WTC11 (cell line): ENCODE results near the gene MACROD2. TPM values are rescaled to one million over a fixed set of nuclear protein-coding genes. Genes with fewer than 3 reads are reported as not detected.

Source experiments
- ATAC-seq: fragments of 200-7000 bp; cut with Tn5 transposase; 2 replicates; pipeline ENCODE4 v1.10.0; 2021; ENCODE audit warnings: mild to moderate bottlenecking, moderate library complexity
- CTCF ChIA-PET: fragments of 300-600 bp; sonication (Branson Sonifier 250); formaldehyde crosslinking; loops from one replicate; lab custom pipeline; 2021; ENCODE audit warnings: antibody characterized with exemption; lab: Charles Lee
- POLR2A ChIA-PET: fragments of 350-600 bp; sonication (Branson Sonifier 250); formaldehyde crosslinking; loops from one replicate; lab custom pipeline; 2021; ENCODE audit warnings: antibody characterized with exemption; lab: Charles Lee
- DNase-seq: peaks from one replicate; pipeline ENCODE4 v3.0.0; 2021; ENCODE audit warnings: low spot score
- H3K27ac Mint-ChIP-seq: 2 replicates; pipeline ENCODE4 v1.8.0; 2021; ENCODE audit warnings: mixed read lengths
- H3K27me3 Mint-ChIP-seq: 2 replicates; pipeline ENCODE4 v1.8.0; 2021; ENCODE audit warnings: low read depth, mild to moderate bottlenecking, moderate library complexity, mixed read lengths
- H3K36me3 Mint-ChIP-seq: 2 replicates; pipeline ENCODE4 v1.8.0; 2021; ENCODE audit warnings: mixed read lengths
- H3K4me1 Mint-ChIP-seq: 2 replicates; pipeline ENCODE4 v1.8.0; 2022; ENCODE audit warnings: mixed read lengths
- H3K4me3 Mint-ChIP-seq: 2 replicates; pipeline ENCODE4 v1.8.0; 2021; ENCODE audit warnings: mild to moderate bottlenecking, moderate library complexity, mixed read lengths
- H3K9me3 Mint-ChIP-seq: 2 replicates; pipeline ENCODE4 v1.8.0; 2021; ENCODE audit warnings: mixed read lengths
- ATF3 ChIP-seq: sonication (generic); formaldehyde crosslinking; conservative IDR thresholded peaks from 2 replicates; pipeline ENCODE4 v1.8.1; 2022; ENCODE audit warnings: mild to moderate bottlenecking, missing genetic modification reagents
- E2F4 ChIP-seq: sonication (generic); formaldehyde crosslinking; IDR thresholded peaks from 2 replicates; pipeline ENCODE4 v1.8.1; 2022; ENCODE audit warnings: low read depth, mild to moderate bottlenecking, moderate library complexity, missing genetic modification reagents, borderline replicate concordance
- E2F5 ChIP-seq: sonication (generic); formaldehyde crosslinking; IDR thresholded peaks from 2 replicates; pipeline ENCODE4 v1.8.1; 2022; ENCODE audit warnings: mild to moderate bottlenecking, moderate library complexity, missing genetic modification reagents
- EMX1 ChIP-seq: fragments of 250-450 bp; sonication (Bioruptor Pico); IDR thresholded peaks from 2 replicates; pipeline ENCODE4 v1.8.0; 2021; ENCODE audit warnings: mild to moderate bottlenecking
- ETV6 ChIP-seq: sonication (generic); formaldehyde crosslinking; IDR thresholded peaks from 2 replicates; pipeline ENCODE4 v1.8.1; 2022; ENCODE audit warnings: mild to moderate bottlenecking, missing genetic modification reagents
- FOXK1 ChIP-seq: sonication (generic); formaldehyde crosslinking; IDR thresholded peaks from 2 replicates; pipeline ENCODE4 v1.8.0; 2022; ENCODE audit warnings: mild to moderate bottlenecking, moderate library complexity, missing genetic modification reagents
- GRHL2 ChIP-seq: fragments of 250-450 bp; sonication (Bioruptor Pico); IDR thresholded peaks from 2 replicates; pipeline ENCODE4 v1.8.0; 2022; ENCODE audit warnings: mild to moderate bottlenecking, moderate library complexity; ENCODE audit not compliant: insufficient replicate concordance, severe bottlenecking
- HMGA2 ChIP-seq: fragments of 250-450 bp; sonication (Bioruptor Pico); IDR thresholded peaks from 2 replicates; pipeline ENCODE4 v1.4.0; 2021; ENCODE audit warnings: mild to moderate bottlenecking, moderate library complexity
- IRF2 ChIP-seq: sonication (generic); formaldehyde crosslinking; IDR thresholded peaks from 2 replicates; pipeline ENCODE4 v1.8.0; 2022; ENCODE audit warnings: low read depth, missing genetic modification reagents, borderline replicate concordance
- JAZF1 ChIP-seq: fragments of 250-450 bp; sonication (Bioruptor Pico); IDR thresholded peaks from 2 replicates; pipeline ENCODE4 v1.9.0; 2021; ENCODE audit warnings: moderate library complexity, mild to moderate bottlenecking, inconsistent platforms
- KAT7 ChIP-seq: sonication (generic); formaldehyde crosslinking; IDR thresholded peaks from 2 replicates; pipeline ENCODE4 v1.8.1; 2023; ENCODE audit warnings: missing genetic modification reagents, mild to moderate bottlenecking, borderline replicate concordance
- MXD4 ChIP-seq: fragments of 250-450 bp; sonication (Bioruptor Pico); IDR thresholded peaks from 2 replicates; pipeline ENCODE4 v1.8.0; 2021; ENCODE audit warnings: mild to moderate bottlenecking, moderate library complexity, borderline replicate concordance
- NR1H2 ChIP-seq: sonication (generic); formaldehyde crosslinking; IDR thresholded peaks from 2 replicates; pipeline ENCODE4 v1.9.0; 2021; ENCODE audit warnings: mild to moderate bottlenecking, moderate library complexity, missing genetic modification reagents
- NR3C1 ChIP-seq: sonication (generic); formaldehyde crosslinking; conservative IDR thresholded peaks from 2 replicates; pipeline ENCODE4 v1.8.1; 2023; ENCODE audit warnings: low read depth, mild to moderate bottlenecking, missing genetic modification reagents
- OVOL2 ChIP-seq: fragments of 250-450 bp; sonication (Bioruptor Pico); IDR thresholded peaks from 2 replicates; pipeline ENCODE4 v1.9.0; 2021; ENCODE audit warnings: mild to moderate bottlenecking, borderline replicate concordance
- PRRX2 ChIP-seq: fragments of 250-450 bp; sonication (Bioruptor Pico); IDR thresholded peaks from 2 replicates; pipeline ENCODE4 v1.8.0; 2021; ENCODE audit warnings: mild to moderate bottlenecking
- SMAD3 ChIP-seq: sonication (generic); formaldehyde crosslinking; IDR thresholded peaks from 2 replicates; pipeline ENCODE4 v1.8.0; 2022; ENCODE audit warnings: missing genetic modification reagents, mild to moderate bottlenecking, borderline replicate concordance
- SMAD4 ChIP-seq: sonication (generic); formaldehyde crosslinking; IDR thresholded peaks from 2 replicates; pipeline ENCODE4 v1.8.0; 2022; ENCODE audit warnings: mild to moderate bottlenecking, missing genetic modification reagents
- TEAD4 ChIP-seq: sonication (generic); formaldehyde crosslinking; IDR thresholded peaks from 2 replicates; pipeline ENCODE4 v1.8.0; 2022; ENCODE audit warnings: mild to moderate bottlenecking, missing genetic modification reagents
- TP53 ChIP-seq: sonication (generic); formaldehyde crosslinking; IDR thresholded peaks from 2 replicates; pipeline ENCODE4 v1.8.1; 2023; ENCODE audit warnings: mild to moderate bottlenecking, missing genetic modification reagents
- USF1 ChIP-seq: sonication (generic); formaldehyde crosslinking; IDR thresholded peaks from 2 replicates; pipeline ENCODE4 v1.8.0; 2022; ENCODE audit warnings: mild to moderate bottlenecking, missing genetic modification reagents
- ZBTB21 ChIP-seq: sonication (generic); formaldehyde crosslinking; IDR thresholded peaks from 2 replicates; pipeline ENCODE4 v1.8.1; 2023; ENCODE audit warnings: mild to moderate bottlenecking, missing genetic modification reagents, borderline replicate concordance
- ZNF219 ChIP-seq: sonication (generic); formaldehyde crosslinking; IDR thresholded peaks from 2 replicates; pipeline ENCODE4 v1.8.0; 2023; ENCODE audit warnings: missing genetic modification reagents, mild to moderate bottlenecking, borderline replicate concordance
- ZNF263 ChIP-seq: sonication (generic); formaldehyde crosslinking; IDR thresholded peaks from 2 replicates; pipeline ENCODE4 v1.8.1; 2022; ENCODE audit warnings: low read depth, mild to moderate bottlenecking, moderate library complexity, missing genetic modification reagents
- ZNF396 ChIP-seq: fragments of 250-450 bp; sonication (Bioruptor Pico); IDR thresholded peaks from 2 replicates; pipeline ENCODE4 v1.8.0; 2021; ENCODE audit warnings: mild to moderate bottlenecking, moderate library complexity, borderline replicate concordance
- ZNF416 ChIP-seq: fragments of 250-450 bp; sonication (Bioruptor Pico); IDR thresholded peaks from 2 replicates; pipeline ENCODE4 v1.9.0; 2021; ENCODE audit warnings: mild to moderate bottlenecking, inconsistent platforms
- ZNF671 ChIP-seq: fragments of 250-450 bp; sonication (Bioruptor Pico); IDR thresholded peaks from 2 replicates; pipeline ENCODE4 v1.8.0; 2021; ENCODE audit warnings: mild to moderate bottlenecking
- ZSCAN18 ChIP-seq: fragments of 250-450 bp; sonication (Bioruptor Pico); IDR thresholded peaks from 2 replicates; pipeline ENCODE4 v2.1.2; 2022; ENCODE audit warnings: mild to moderate bottlenecking, moderate library complexity
- total RNA-seq: library from RNA; stranded (reverse); gene quantifications from 3 replicates; pipeline ENCODE4 v1.2.3, GENCODE V29; 2021

Gene MACROD2
- total RNA-seq, 1 experiment from 2014 or later = 4.1 TPM

- ChIA-PET CTCF (no interaction called here), POLR2A (interaction anchor here (0.6 kb wide), 1 partner anchor 160 kb away, joined by 3 read pairs; no protein-coding TSS in a partner anchor)
- ATAC-seq = no peak
- peaks cover 8% of the 10 kb centered on the region for H3K4me1 Mint-ChIP-seq
- TF ChIP-seq ZBTB21 = no peak
- TF ChIP-seq, all 79 proteins: peak for 0
- no peak for DNase-seq
- Mint-ChIP-seq H3K36me3 (no peaks in the 10 kb centered on the region), H3K4me3 (no peak overlapping the region), H3K9me3 (no peaks in the 10 kb centered on the region), H3K27me3 (no peaks in the 10 kb centered on the region), H3K27ac (no peak overlapping the region; the same call in 1 of the 2 replicates)
These were observed 829.7 kb downstream of the MACROD2 start for GRCh38 chr20:14824996-14825395.

- H3K36me3 Mint-ChIP-seq = no peaks in the 10 kb centered on the region
- H3K4me3 Mint-ChIP-seq = no peak overlapping the region
- peaks cover 8% of the 10 kb centered on the region for H3K4me1 Mint-ChIP-seq
- H3K9me3 Mint-ChIP-seq = no peaks in the 10 kb centered on the region
- CTCF ChIA-PET = no interaction called here
- POLR2A ChIA-PET = no interaction called here
- H3K27ac Mint-ChIP-seq = no peak overlapping the region
- TF ChIP-seq NR3C1 = no peak
- no peak for TF ChIP-seq TEAD4 (CRISPR knock-in tag)
- TF ChIP-seq PRRX2 (CRISPR knock-in tag) = no peak
- no peak for TF ChIP-seq NR1H2 (CRISPR knock-in tag)
- no peak for TF ChIP-seq E2F5
- TF ChIP-seq SMAD3 (CRISPR knock-in tag) = no peak
- TF ChIP-seq ZNF416 (CRISPR knock-in tag) = no peak
- no peak for TF ChIP-seq GRHL2 (CRISPR knock-in tag)
- TF ChIP-seq USF1 (CRISPR knock-in tag) = no peak
- TF ChIP-seq JAZF1 (CRISPR knock-in tag) = no peak
- no peak for TF ChIP-seq KAT7 (CRISPR knock-in tag)
- TF ChIP-seq IRF2 (CRISPR knock-in tag) = no peak
- no peak for TF ChIP-seq SMAD4 (CRISPR knock-in tag)
- TF ChIP-seq ATF3 (CRISPR knock-in tag) = no peak
- TF ChIP-seq ZNF263 (CRISPR knock-in tag) = no peak
- no peak for TF ChIP-seq ZNF671 (CRISPR knock-in tag)
- no peak for TF ChIP-seq HMGA2 (CRISPR knock-in tag)
- no peak for TF ChIP-seq ZNF396 (CRISPR knock-in tag)
- DNase-seq (no peak), ATAC-seq (no peak)
- H3K27me3 Mint-ChIP-seq = no peaks in the 10 kb centered on the region
These were observed 831.4 kb downstream of the MACROD2 start for GRCh38 chr20:14826543-14827313.

GRCh38 chr20:14828459-14828858 lies 833.1 kb downstream of the MACROD2 start:
- no peaks in the 10 kb centered on the region for H3K27me3 Mint-ChIP-seq
- DNase-seq = no peak
- no peak overlapping the region for H3K27ac Mint-ChIP-seq
- POLR2A ChIA-PET = no interaction called here
- no peaks in the 10 kb centered on the region for H3K9me3 Mint-ChIP-seq
- no peak for ATAC-seq
- H3K4me1 Mint-ChIP-seq = peaks cover 8% of the 10 kb centered on the region
- CTCF ChIA-PET = no interaction called here
- no peak overlapping the region for H3K4me3 Mint-ChIP-seq
- H3K36me3 Mint-ChIP-seq = no peaks in the 10 kb centered on the region
- TF ChIP-seq ATF3 (CRISPR knock-in tag) (no peak), E2F4 (CRISPR knock-in tag) (no peak), MXD4 (no peak), ETV6 (CRISPR knock-in tag) (no peak), SMAD3 (CRISPR knock-in tag) (no peak), ZNF219 (CRISPR knock-in tag) (no peak), EMX1 (CRISPR knock-in tag) (no peak), PRRX2 (CRISPR knock-in tag) (no peak), ZNF263 (CRISPR knock-in tag) (no peak), OVOL2 (no peak), ZSCAN18 (CRISPR knock-in tag) (no peak), TP53 (CRISPR knock-in tag) (no peak), JAZF1 (CRISPR knock-in tag) (no peak), FOXK1 (CRISPR knock-in tag) (no peak)
